GM12878 (cell line): ENCODE data around the gene THRB. TPM values are rescaled to one million over a fixed set of nuclear protein-coding genes. Genes with fewer than 3 reads are reported as not detected.

Experiments used
- ATAC-seq: fragments of 200-7000 bp; cut with Tn5 transposase; 3 replicates; pipeline ENCODE4 v1.9.1; 2020; ENCODE audit warnings: mild to moderate bottlenecking, moderate library complexity
- BruUV-seq: library from RNA; stranded (reverse); fragments of 400-500 nt; replicated peaks from 2 replicates; lab custom pipeline; 2021; lab: Mats Ljungman, UMichigan
- CTCF ChIA-PET: fragments of 300-600 bp; sonication (Branson Sonifier 250); formaldehyde crosslinking; extraction: SDS; loops from one replicate; lab custom pipeline; 2021; ENCODE audit warnings: inconsistent platforms; lab: Yijun Ruan, JAX
- POLR2A ChIA-PET: fragments of 350-600 bp; formaldehyde crosslinking; extraction: SDS; loops from one replicate; lab custom pipeline; 2021; ENCODE audit warnings: inconsistent platforms; lab: Charles Lee
- RAD21 ChIA-PET: fragments of 300-600 bp; sonication (Branson Sonifier 250); formaldehyde crosslinking; loops from one replicate; lab custom pipeline; 2023; ENCODE audit warnings: antibody characterized with exemption; ENCODE audit not compliant: unreplicated experiment; lab: Charles Lee
- SMC1A ChIA-PET: fragments of 300-600 bp; sonication (Branson Sonifier 250); formaldehyde crosslinking; loops from one replicate; lab custom pipeline; 2023; ENCODE audit not compliant: unreplicated experiment, uncharacterized antibody; lab: Charles Lee
- DNase-seq: peaks from one replicate; pipeline ENCODE4 v3.0.0-alpha.2; 2011; ENCODE audit warnings: low read depth, low spot score
- FAIRE-seq: peaks from 3 replicates; lab custom pipeline; 2011; peaks lifted over from hg19 to GRCh38; lab: Jason Lieb, UNC
- H2AFZ ChIP-seq: 2 replicates; pipeline ENCODE4 v1.6.0; 2011; ENCODE audit warnings: low read depth, low read length, control low read depth; ENCODE audit not compliant: control insufficient read depth
- H3K27ac ChIP-seq: 2 replicates; pipeline ENCODE4 v1.5.1; 2011; ENCODE audit warnings: control low read depth; ENCODE audit not compliant: control insufficient read depth, insufficient read depth
- H3K27me3 ChIP-seq, 2 experiments: replicated peaks in 1 of 2; 2 replicates each; pipeline versions ENCODE4 v1.6.0 to v1.6.1; 2011; ENCODE audit warnings: low read length in 1 of 2; ENCODE audit not compliant: control insufficient read depth in 2 of 2, insufficient read depth in 2 of 2
- H3K36me3 ChIP-seq, 2 experiments: 2 replicates each; pipeline ENCODE4 v1.5.1; 2011; ENCODE audit warnings: low read length in 1 of 2; ENCODE audit not compliant: control insufficient read depth in 2 of 2, insufficient read depth in 2 of 2
- H3K4me1 ChIP-seq: 2 replicates; pipeline ENCODE4 v1.6.1; 2011; ENCODE audit warnings: mild to moderate bottlenecking, low read length, moderate library complexity, mixed read lengths; ENCODE audit not compliant: control insufficient read depth, insufficient read depth
- H3K4me2 ChIP-seq: 2 replicates; pipeline ENCODE4 v1.6.0; 2011; ENCODE audit warnings: control low read depth; ENCODE audit not compliant: control insufficient read depth, insufficient read depth
- H3K4me3 ChIP-seq: fragments of 200-600 bp; sonication (generic); 2 replicates; pipeline ENCODE4 v1.5.1; 2016
- H3K79me2 ChIP-seq: 2 replicates; pipeline ENCODE4 v1.6.0; 2011; ENCODE audit warnings: low read length; ENCODE audit not compliant: control insufficient read depth, insufficient read depth
- H3K9ac ChIP-seq: 2 replicates; pipeline ENCODE4 v1.8.0; 2011; ENCODE audit warnings: low read length, control low read depth, mixed read lengths; ENCODE audit not compliant: control insufficient read depth, insufficient read depth
- H3K9me3 ChIP-seq: replicated peaks from 3 replicates; pipeline ENCODE4 v1.5.1; 2011; ENCODE audit warnings: mild to moderate bottlenecking, low read length; ENCODE audit not compliant: control insufficient read depth, insufficient read depth
- H4K20me1 ChIP-seq: 2 replicates; pipeline ENCODE4 v1.6.0; 2011; ENCODE audit not compliant: control insufficient read depth, insufficient read depth
- ATF3 ChIP-seq: IDR thresholded peaks from 2 replicates; pipeline ENCODE4 v1.6.1; 2011; ENCODE audit warnings: low read depth, mild to moderate bottlenecking, low read length, moderate library complexity, borderline replicate concordance; ENCODE audit errors: extremely low read depth
- BCLAF1 ChIP-seq: fragments of 450-650 bp; IDR thresholded peaks from 2 replicates; pipeline ENCODE4 v1.6.1; 2017; ENCODE audit warnings: antibody characterized with exemption, mild to moderate bottlenecking, moderate library complexity
- CBX5 ChIP-seq: sonication (generic); IDR thresholded peaks from 2 replicates; pipeline ENCODE4 v1.6.1; 2016; ENCODE audit warnings: low read depth, moderate library complexity, mild to moderate bottlenecking, inconsistent platforms
- CHD2 ChIP-seq: IDR thresholded peaks from 2 replicates; pipeline ENCODE4 v1.6.1; 2011; ENCODE audit warnings: low read depth, low read length, improper control_type of control experiment, borderline replicate concordance
- CTCF ChIP-seq, 3 experiments: IDR thresholded peaks in 2 of 3; conservative IDR thresholded peaks in 1 of 3; 2 replicates each; pipeline ENCODE4 v1.5.1; 2011; ENCODE audit warnings: low read depth in 3 of 3, low read length in 3 of 3, mild to moderate bottlenecking in 3 of 3, control low read depth in 2 of 3, moderate library complexity in 2 of 3, inconsistent platforms in 1 of 3, mixed read lengths in 1 of 3; ENCODE audit not compliant: control insufficient read depth in 2 of 3, insufficient read depth in 1 of 3; ENCODE audit errors: extremely low read depth in 1 of 3
- HDAC2 ChIP-seq: fragments of 200-600 bp; sonication (generic); IDR thresholded peaks from 2 replicates; pipeline ENCODE4 v1.6.1; 2017
- KDM1A ChIP-seq: fragments of 200-600 bp; sonication (generic); IDR thresholded peaks from 2 replicates; pipeline ENCODE4 v1.6.1; 2016; ENCODE audit warnings: borderline replicate concordance
- MAX ChIP-seq: IDR thresholded peaks from 2 replicates; pipeline ENCODE4 v1.6.1; 2012; ENCODE audit warnings: low read depth, low read length, improper control_type of control experiment
- MEF2B ChIP-seq: fragments of 450-650 bp; IDR thresholded peaks from 2 replicates; pipeline ENCODE4 v1.6.1; 2018; ENCODE audit warnings: mild to moderate bottlenecking, moderate library complexity; ENCODE audit not compliant: partially characterized antibody, poor library complexity, severe bottlenecking
- NBN ChIP-seq: fragments of 450-650 bp; IDR thresholded peaks from 2 replicates; pipeline ENCODE4 v1.6.1; 2016
- NR2C2 ChIP-seq: IDR thresholded peaks from 2 replicates; pipeline ENCODE4 v1.6.1; 2011; ENCODE audit warnings: borderline replicate concordance, low read depth; ENCODE audit not compliant: control insufficient read depth, insufficient read length
- PBX3 ChIP-seq: IDR thresholded peaks from 2 replicates; pipeline ENCODE4 v1.6.1; 2011; ENCODE audit warnings: mild to moderate bottlenecking, low read depth, low read length, moderate library complexity; ENCODE audit not compliant: insufficient replicate concordance
- RB1 ChIP-seq: fragments of 450-650 bp; formaldehyde crosslinking; IDR thresholded peaks from 2 replicates; pipeline ENCODE4 v1.6.1; 2017; ENCODE audit warnings: mild to moderate bottlenecking, borderline replicate concordance
- SRF ChIP-seq, 2 experiments: IDR thresholded peaks; 2 replicates each; pipeline ENCODE4 v1.6.1; 2011; ENCODE audit warnings: low read depth in 2 of 2, low read length in 2 of 2, mild to moderate bottlenecking in 1 of 2, moderate library complexity in 1 of 2
- WGBS: methylation state at CpG from one replicate; pipeline ENCODE4 v1.1.6; 2016; ENCODE audit warnings: low lambda C conversion rate; ENCODE audit not compliant: insufficient replicate concordance, insufficient coverage; ENCODE audit errors: missing lambda C conversion rate; 5-methylcytosine and 5-hydroxymethylcytosine counted together
- in situ Hi-C: fragments of 300-500 bp; cut with MboI; formaldehyde crosslinking; loops from 9 replicates; pipeline ENCODE4 v1.14.3; 2018; ENCODE audit warnings: mixed read lengths
- intact Hi-C: fragments of 100-400 bp; cut with micrococcal nuclease; formaldehyde crosslinking; loops from one replicate; pipeline ENCODE4 v1.14.2; 2022; ENCODE audit not compliant: unreplicated experiment
- polyA plus RNA-seq, 11 experiments: library from polyadenylated mRNA; depleted of rRNA in 4 of 11; unstranded in 6 of 11; stranded (reverse) in 5 of 11; fragments of >200 nt; fragmentation: Nextera tagmentation in 4 of 11; fragmentation: Illumina TruSeq in 1 of 11; extraction: Ambion mirVana in 4 of 11; extraction: Trizol in 1 of 11; gene quantifications; 1 replicate in 1 of 11; 2 replicates in 10 of 11; pipeline versions ENCODE4 v1.2.1 to v1.2.3, GENCODE V29; 2011 to 2016; ENCODE audit warnings: inconsistent platforms in 2 of 11, missing spikeins in 2 of 11, low read depth in 1 of 11
- total RNA-seq, 4 experiments: library from RNA; depleted of rRNA in 3 of 4; stranded (reverse); fragments of >200 nt in 3 of 4; fragmentation: Illumina TruSeq in 1 of 4; extraction: Trizol in 1 of 4; gene quantifications; 2 replicates each; pipeline versions ENCODE4 v1.2.1 to v1.2.3, GENCODE V29; 2013 to 2021

THRB gene
- total and polyA plus RNA-seq, 10 of the 15 experiments (the other 5 are each of a cell fraction or from before 2014, with no cell fraction given) = 0.05 TPM; not detected in 9

- RAD21 ChIA-PET = no interaction called here
- POLR2A ChIA-PET = no interaction called here
- Histone ChIP-seq H4K20me1 (no peaks in the 10 kb centered on the region), H3K4me3 (no peak overlapping the region), H3K4me1 (no peaks in the 10 kb centered on the region)
- WGBS = 5% methylated on average over 1 of the region's 1 CpG
- in situ Hi-C loops = no loop called here
- TF ChIP-seq CHD2 = no peak
- TF ChIP-seq NR2C2 = no peak
- TF ChIP-seq BCLAF1 = no peak
- no peak for TF ChIP-seq RB1
- TF ChIP-seq CTCF (IDR thresholded peaks at IDR 0.05 in 2 of 3, conservative IDR thresholded peaks at IDR 0.05 in 1 of 3; ENCODE audit: control insufficient read depth in 2 of 3, extremely low read depth in 1 of 3, insufficient read depth in 1 of 3, low read depth in 3 of 3, low read length in 3 of 3) = no peak
- TF ChIP-seq KDM1A = no peak
- TF ChIP-seq CBX5 = no peak
- TF ChIP-seq PBX3 = no peak
- TF ChIP-seq ATF3 = no peak
- TF ChIP-seq SRF (IDR thresholded peaks at IDR 0.05; ENCODE audit: low read depth in 2 of 2, low read length in 2 of 2) = no peak
- no peak for TF ChIP-seq NBN
- TF ChIP-seq MEF2B = no peak
- no peak for TF ChIP-seq HDAC2
- TF ChIP-seq MAX = no peak
- TF ChIP-seq, all 136 proteins: peak for 0
- ChIA-PET SMC1A (no interaction called here), CTCF (no interaction called here)
- no peak for ATAC-seq
- intact Hi-C loops = loop anchor here (10.0 kb wide), 1 partner anchor 260 kb away; no protein-coding TSS in a partner anchor
- FAIRE-seq = no peak
- Histone ChIP-seq H3K9ac (no peak overlapping the region), H3K27ac (no peak overlapping the region), H3K27me3 (no peaks in the 10 kb centered on the region), H2AFZ (no peak overlapping the region), H3K79me2 (no peaks in the 10 kb centered on the region), H3K36me3 (no peaks in the 10 kb centered on the region), H3K9me3 (no peaks in the 10 kb centered on the region), H3K4me2 (no peak overlapping the region)
- BruUV-seq = no TSS peak
- DNase-seq = no peak
Measured at GRCh38 chr3:24154781-24155180, 339.9 kb downstream of the THRB start.
